ENCODE data around the gene SLK. TPM values are rescaled to one million over a fixed set of nuclear protein-coding genes. Genes with fewer than 3 reads are reported as not detected.

SLK gene
- total and polyA plus RNA-seq, 2 of the 13 experiments (the other 11 are each of a cell fraction or from before 2014, with no cell fraction given): 3.4 to 22.8 TPM

GRCh38 chr10:103980288-103980906 is 13.5 kb downstream of the SLK start:
- no peak overlapping the region for H2AFZ ChIP-seq (ENCODE audit: low read length)
- H4K20me1 ChIP-seq (ENCODE audit: insufficient read depth, low read length): peaks cover 10% of the 10 kb centered on the region; the same call in 1 of the 2 replicates
- DNase-seq (ENCODE audit: low spot score) (no peak), ATAC-seq (no peak), FAIRE-seq (no peak)
- H3K9me3 ChIP-seq (ENCODE audit: low read length): no peaks in the 10 kb centered on the region
- CTCF ChIA-PET (ENCODE audit: low intra/inter-chr PET ratio, low total read pairs): no interaction called here
- H3K4me2 ChIP-seq (ENCODE audit: low read depth, low read length): no peak overlapping the region
- POLR2A ChIA-PET: no interaction called here
- H3K4me1 ChIP-seq (ENCODE audit: insufficient read depth, low read length): peaks cover 13% of the 10 kb centered on the region
- H3K27me3 ChIP-seq (ENCODE audit: control insufficient read depth in 1 of 2, insufficient read depth in 2 of 2, low read length in 2 of 2): no peaks in the 10 kb centered on the region
- H3K9ac ChIP-seq (ENCODE audit: insufficient read depth, low read depth, low read length): no peak overlapping the region
- TF ChIP-seq FOXM1 (CRISPR knock-in tag; IDR thresholded peaks at IDR 0.05) (no peak), CCAR2 (optimal IDR thresholded peaks at IDR 0.05; ENCODE audit: low read depth, low read length) (no peak), TBX2 (CRISPR knock-in tag; IDR thresholded peaks at IDR 0.05; ENCODE audit: borderline replicate concordance) (no peak), NFIC (IDR thresholded peaks at IDR 0.05; ENCODE audit: low read length) (no peak)
- no peak overlapping the region for H3K4me3 ChIP-seq (replicated peaks in 1 of 3; ENCODE audit: insufficient read depth in 1 of 3, low read depth in 2 of 3, low read length in 3 of 3)
- no peak overlapping the region for H3K27ac ChIP-seq (ENCODE audit: extremely low read length, insufficient read depth, low read length)
- BruUV-seq (replicated peaks): no TSS peak
- in situ Hi-C loops (cut with HindIII; ENCODE audit: extremely low pct_ligation_motif_present, low pct_unique_long_range_greater_than_20kb) (no loop called here), intact Hi-C loops (cut with micrococcal nuclease; ENCODE audit: unreplicated experiment) (loop anchor here (5.0 kb wide), 1 partner anchor 93 kb away; no protein-coding TSS in a partner anchor)
- peaks cover 46% of the 10 kb centered on the region for H3K79me2 ChIP-seq (ENCODE audit: insufficient read depth, low read length)
- WGBS (ENCODE audit: low lambda C conversion rate): 87% methylated on average over 6 of the region's 6 CpGs
- no peaks in the 10 kb centered on the region for H3K36me3 ChIP-seq (replicated peaks in 1 of 2; ENCODE audit: control insufficient read depth in 1 of 2, insufficient read depth in 2 of 2, low read length in 2 of 2)

- DNase-seq (ENCODE audit: low spot score) (peak; percentile 33), ATAC-seq (peak; percentile 81), FAIRE-seq (peak; percentile 69)
- Histone ChIP-seq H3K27ac (ENCODE audit: extremely low read length, insufficient read depth, low read length) (no peak overlapping the region), H3K9ac (ENCODE audit: insufficient read depth, low read depth, low read length) (no peak overlapping the region), H3K4me3 (replicated peaks in 1 of 3; ENCODE audit: insufficient read depth in 1 of 3, low read depth in 2 of 3, low read length in 3 of 3) (no peak overlapping the region), H3K4me2 (ENCODE audit: low read depth, low read length) (no peak overlapping the region), H3K79me2 (ENCODE audit: insufficient read depth, low read length) (peaks cover 46% of the 10 kb centered on the region), H4K20me1 (ENCODE audit: insufficient read depth, low read length) (peaks cover 10% of the 10 kb centered on the region; the same call in 1 of the 2 replicates), H3K36me3 (replicated peaks in 1 of 2; ENCODE audit: control insufficient read depth in 1 of 2, insufficient read depth in 2 of 2, low read length in 2 of 2) (no peaks in the 10 kb centered on the region), H3K27me3 (ENCODE audit: control insufficient read depth in 1 of 2, insufficient read depth in 2 of 2, low read length in 2 of 2) (no peaks in the 10 kb centered on the region), H2AFZ (ENCODE audit: low read length) (no peak overlapping the region), H3K4me1 (ENCODE audit: insufficient read depth, low read length) (peaks cover 13% of the 10 kb centered on the region), H3K9me3 (ENCODE audit: low read length) (no peaks in the 10 kb centered on the region)
- POLR2A ChIA-PET: no interaction called here
- peak; percentile 61 for TF ChIP-seq STAG1 (CRISPR knock-in tag; IDR thresholded peaks at IDR 0.05)
- TF ChIP-seq CTCF (CRISPR knock-in tag; IDR thresholded peaks at IDR 0.05): peak; percentile 76
- no peak for TF ChIP-seq PTBP1 (IDR thresholded peaks at IDR 0.05; ENCODE audit: low read depth, low read length, poor library complexity, severe bottlenecking)
- no peak for TF ChIP-seq ZNF709 (CRISPR knock-in tag; IDR thresholded peaks at IDR 0.05)
- no peak for TF ChIP-seq ZUFSP (CRISPR knock-in tag; IDR thresholded peaks at IDR 0.05; ENCODE audit: borderline replicate concordance)
- TF ChIP-seq ZNF224 (CRISPR knock-in tag; IDR thresholded peaks at IDR 0.05): no peak
- TF ChIP-seq REPIN1 (CRISPR knock-in tag; IDR thresholded peaks at IDR 0.05; ENCODE audit: borderline replicate concordance, low read depth): no peak
- peak; percentile 81 for TF ChIP-seq ZNF121 (CRISPR knock-in tag; IDR thresholded peaks at IDR 0.05)
- no peak for TF ChIP-seq BRD4 (CRISPR knock-in tag; IDR thresholded peaks at IDR 0.05)
- TF ChIP-seq SMC3 (IDR thresholded peaks at IDR 0.05; ENCODE audit: low read length): peak; percentile 23; the same call in 1 of the 2 replicates
- no TSS peak for BruUV-seq (replicated peaks)
- intact Hi-C loops (cut with micrococcal nuclease; ENCODE audit: unreplicated experiment) (loop anchor here (5.0 kb wide), 1 partner anchor 95 kb away; no protein-coding TSS in a partner anchor), in situ Hi-C loops (cut with HindIII; ENCODE audit: extremely low pct_ligation_motif_present, low pct_unique_long_range_greater_than_20kb) (no loop called here)
- CTCF ChIA-PET (ENCODE audit: low intra/inter-chr PET ratio, low total read pairs): interaction anchor here (0.5 to 0.6 kb wide), 2 partner anchors 227 to 642 kb away, joined by 3 read pairs; no protein-coding TSS in a partner anchor
- 97% methylated on average over 4 of the region's 4 CpGs for WGBS (ENCODE audit: low lambda C conversion rate)
Observed at GRCh38 chr10:103982639-103983038, 15.7 kb downstream of the SLK start.

Data from HepG2 (cell line).